ELF-1 (cell line): Measurements from ENCODE around the gene GP1BB.
"Not testable (repeated sequence)": the region's sequence is repeated elsewhere in the genome, so short reads cannot be mapped to it uniquely, and the experiment has no call there.

ENCODE experiments used
- DNase-seq: peaks from one replicate; pipeline ENCODE4 v3.0.0-alpha.2; 2016; ENCODE audit warnings: low read depth, low spot score

Gene GP1BB

DNA sequence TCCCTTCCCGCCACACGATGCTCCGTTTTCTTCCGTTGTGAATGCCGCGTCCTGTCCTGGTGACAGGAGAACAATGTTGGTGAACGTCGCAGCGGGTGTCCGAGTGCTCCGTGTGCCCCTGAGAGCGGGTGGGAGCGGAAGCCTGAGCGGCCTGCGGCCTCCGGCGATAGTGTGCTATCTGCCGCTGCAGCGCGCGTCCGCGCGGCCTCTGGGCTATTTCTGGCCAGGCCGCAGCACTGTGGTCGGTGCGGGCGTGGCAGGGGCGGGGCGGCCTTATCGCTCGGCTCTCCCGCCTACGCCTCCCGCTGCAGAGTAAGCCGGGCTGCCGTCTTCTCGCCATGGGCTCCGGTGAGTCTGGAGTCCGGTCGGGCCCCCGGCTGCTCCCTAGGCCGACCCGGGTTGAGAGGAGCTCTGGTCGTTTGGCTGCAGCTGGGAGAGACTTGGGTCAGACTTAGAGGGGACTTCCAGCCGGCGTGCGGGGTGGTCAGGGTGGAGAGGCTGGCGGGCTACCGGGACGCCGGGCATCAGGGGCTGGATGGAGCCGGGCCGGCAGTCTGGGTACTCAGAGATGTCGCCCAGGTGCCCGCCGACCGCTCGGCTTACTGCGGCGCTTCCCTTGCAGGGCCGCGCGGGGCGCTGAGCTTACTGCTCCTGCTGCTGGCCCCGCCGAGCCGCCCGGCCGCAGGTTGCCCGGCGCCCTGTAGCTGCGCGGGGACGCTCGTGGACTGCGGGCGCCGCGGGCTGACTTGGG is at the start of gene GP1BB:
Gene GP1BB, plus strand, starts transcription at position 308 of the 751 bp plus-strand sequence. Its CDS starts 31 bp downstream, at position 339.
- peak; percentile 69 for DNase-seq

DNA sequence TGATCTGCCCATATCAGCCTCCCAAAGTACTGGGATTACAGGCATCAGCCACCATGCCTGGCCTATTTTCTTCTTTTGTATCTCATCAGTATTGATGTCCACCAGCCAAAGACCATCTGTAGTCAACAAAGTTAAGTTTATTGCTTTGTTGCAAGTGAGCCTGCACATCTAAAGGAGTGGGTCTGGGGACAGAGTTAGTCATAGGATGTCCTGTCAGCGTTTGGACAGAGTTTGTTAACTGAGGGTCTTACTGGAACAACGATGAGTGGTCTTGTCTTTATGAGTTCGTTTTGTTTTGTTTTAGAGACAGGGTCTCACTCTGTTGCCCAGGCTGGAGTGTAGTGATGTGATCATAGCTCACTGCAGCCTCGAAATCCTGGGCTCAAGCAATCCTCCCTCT is 49.7 kb upstream of the GP1BB start:
- no peak for DNase-seq

DNA sequence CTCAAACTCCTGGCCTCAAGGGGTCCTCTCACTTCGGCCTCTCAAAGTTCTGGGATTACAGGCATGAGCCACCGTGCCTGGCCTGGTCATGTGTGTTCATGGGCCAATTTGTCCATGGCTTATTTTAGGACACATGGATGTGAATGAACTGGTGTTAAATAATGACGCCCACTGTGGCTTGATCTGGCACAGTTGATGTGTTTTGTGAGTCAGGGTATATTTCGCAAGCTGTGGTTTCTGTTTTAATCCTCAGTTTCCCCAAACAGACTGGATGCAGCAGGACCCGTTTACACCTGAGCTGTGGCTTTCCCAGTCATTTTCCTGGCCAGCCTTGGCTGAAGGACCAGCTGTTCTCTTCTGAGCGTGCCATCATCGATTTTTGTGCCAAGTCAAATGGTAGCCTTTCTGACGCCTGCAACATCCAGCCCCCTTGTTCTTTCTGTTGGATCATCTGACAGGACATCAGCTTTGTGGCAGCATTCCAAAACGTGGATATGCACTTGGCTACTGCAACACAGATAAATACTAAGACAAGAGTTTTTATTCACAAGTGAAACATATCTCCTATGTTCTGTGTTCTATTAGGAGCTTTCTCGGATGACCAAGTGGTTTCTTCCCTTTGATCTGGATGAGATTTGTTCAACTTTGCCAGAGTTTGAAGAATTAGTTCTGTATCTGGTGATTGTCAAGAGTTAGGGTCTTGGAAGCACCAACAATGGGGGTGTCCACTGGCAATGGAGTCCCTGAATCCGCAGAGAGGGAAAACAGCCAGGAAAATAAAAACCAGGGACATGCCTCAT is 49.0 kb upstream of the GP1BB start:
- no peak for DNase-seq

- DNase-seq, result no peak
Observed at GRCh38 chr22:19674929-19675253, 48.4 kb upstream of the GP1BB start.

GRCh38 chr22:19675428-19675827 is 47.9 kb upstream of the GP1BB start:
- DNase-seq, result no peak

GRCh38 chr22:19676437-19676836 is 46.9 kb upstream of the GP1BB start:
- not testable (repeated sequence) for DNase-seq

DNA sequence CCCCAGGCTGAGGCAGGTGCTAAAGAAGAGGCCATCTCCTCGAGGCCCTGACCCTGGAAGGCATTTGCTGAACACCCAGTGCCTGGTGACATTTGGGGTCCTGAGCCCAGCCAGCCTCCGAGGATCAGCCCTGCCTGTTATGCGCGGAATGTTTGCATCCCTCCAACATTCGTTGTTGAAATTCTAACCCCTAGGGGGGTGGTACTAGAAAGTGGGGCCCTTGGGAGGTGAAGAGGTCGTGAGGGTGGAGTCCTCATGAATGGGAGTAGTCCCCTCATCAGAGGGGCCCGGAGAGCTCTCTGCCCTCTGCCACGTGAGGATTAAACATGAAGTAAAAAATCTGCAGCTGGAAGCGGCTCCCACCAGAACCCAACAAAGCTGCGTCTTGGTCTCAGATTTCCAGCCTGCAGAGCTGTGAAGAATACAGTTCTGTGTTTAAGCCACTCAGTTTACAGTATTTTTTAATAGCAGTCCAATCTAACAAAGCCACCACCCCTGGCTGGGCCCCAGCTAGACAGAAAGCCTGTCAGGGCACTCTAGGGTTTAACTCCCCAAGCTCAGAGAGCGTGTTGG is 44.3 kb upstream of the GP1BB start:
- peak; percentile 22 for DNase-seq

DNA sequence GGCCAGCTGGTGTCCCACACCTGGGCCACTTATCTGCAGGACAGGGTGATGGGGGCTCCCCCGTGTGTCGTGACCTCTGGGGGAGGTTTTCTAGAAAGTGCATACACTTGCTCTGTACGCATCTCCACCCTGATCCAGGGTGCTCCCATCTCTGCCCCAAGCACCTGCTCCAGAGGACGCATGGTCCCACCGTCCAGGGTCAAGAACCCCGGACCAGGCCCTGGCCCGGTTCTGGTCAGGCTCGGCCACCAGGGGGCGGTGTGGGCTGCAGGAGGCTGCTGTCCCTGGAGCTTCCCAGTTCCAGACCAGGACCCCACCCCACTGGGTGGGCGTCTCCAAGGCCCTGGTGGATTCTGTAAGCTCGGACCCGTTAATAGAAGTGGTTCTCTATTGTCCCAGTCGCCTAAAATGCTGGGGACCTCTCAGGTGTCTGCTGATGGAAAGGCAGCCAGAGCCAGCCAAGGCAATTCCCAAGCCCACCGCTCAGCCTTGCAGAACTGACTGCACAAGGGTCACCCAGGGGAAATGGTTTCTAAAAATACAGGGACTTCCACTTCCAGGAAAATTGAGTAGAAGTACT is 43.7 kb upstream of the GP1BB start:
- DNase-seq, result peak; percentile 69

DNA sequence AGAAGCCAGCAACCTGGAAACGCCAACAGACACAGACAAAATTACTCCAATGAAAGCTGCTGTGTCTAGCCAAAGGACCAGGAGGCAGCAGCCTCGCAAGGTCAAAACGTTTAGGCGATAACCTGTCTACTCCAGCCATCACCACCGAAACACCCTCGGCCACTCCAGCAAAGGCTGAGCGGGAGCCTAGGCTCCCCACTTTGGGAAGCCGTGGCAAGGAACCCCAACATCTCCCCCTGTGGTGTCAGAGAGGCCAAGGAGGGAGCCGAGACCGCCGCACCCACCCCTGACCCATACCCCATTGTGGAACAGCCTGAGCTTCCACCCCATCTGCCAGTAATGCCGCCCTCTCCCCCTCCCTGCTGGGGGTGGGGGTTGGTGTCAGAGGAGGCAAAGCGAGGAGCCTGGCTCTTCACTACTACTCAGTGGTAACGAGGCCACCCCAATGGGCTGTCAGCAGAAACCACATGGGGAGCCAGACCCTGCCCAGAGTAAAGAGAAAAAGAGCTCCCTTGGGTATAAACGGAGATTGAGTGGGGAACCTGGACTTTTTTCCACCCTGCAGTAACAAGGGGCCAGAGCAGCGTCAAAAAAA is 43.0 kb upstream of the GP1BB start:
- no peak for DNase-seq

DNA sequence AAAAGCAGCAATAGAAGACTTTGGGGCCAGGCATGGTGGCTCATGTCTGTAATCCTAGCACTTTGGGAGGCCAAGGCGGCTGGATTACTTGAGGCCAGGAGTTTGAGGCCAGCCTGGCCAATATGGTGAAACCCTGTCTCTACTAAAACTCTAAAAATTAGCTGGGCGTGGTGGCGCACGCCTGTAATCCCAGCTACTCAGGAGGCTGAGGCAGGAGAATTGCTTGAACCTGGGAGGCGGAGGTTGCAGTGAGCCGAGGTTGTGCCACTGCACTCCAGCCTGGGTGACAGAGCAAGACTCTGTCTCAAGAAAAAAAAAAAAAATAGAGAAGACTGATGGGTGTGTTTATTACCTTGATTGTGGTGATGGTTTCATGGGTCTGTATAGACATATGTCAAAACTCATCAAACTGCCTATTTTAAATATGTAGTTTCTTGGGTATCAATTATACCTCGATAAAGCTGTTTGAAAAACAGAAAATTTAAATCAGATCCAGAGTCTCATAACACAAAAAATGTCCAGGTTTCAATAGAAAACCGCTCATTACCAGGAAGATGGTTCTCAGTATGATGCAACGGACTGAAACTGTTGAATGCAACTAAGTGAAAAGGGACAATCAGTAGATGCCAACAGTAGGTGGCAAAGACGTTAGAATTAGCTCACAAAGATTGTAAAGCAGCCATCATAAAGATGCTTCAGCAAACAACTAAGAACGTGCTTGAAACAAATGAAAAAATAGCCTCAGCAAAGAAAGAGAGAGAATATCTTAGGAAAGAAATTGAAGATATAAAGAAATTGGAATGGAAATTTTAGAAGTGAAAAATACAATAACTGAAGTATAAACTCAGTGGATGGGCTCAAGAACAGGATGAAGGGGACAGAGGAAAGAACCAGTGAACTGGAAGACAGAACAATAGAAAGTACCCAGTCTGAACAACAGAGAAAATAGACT is 42.2 kb upstream of the GP1BB start:
- DNase-seq, result no peak

GRCh38 chr22:19681863-19682245 is 41.5 kb upstream of the GP1BB start:
- no peak for DNase-seq

DNA sequence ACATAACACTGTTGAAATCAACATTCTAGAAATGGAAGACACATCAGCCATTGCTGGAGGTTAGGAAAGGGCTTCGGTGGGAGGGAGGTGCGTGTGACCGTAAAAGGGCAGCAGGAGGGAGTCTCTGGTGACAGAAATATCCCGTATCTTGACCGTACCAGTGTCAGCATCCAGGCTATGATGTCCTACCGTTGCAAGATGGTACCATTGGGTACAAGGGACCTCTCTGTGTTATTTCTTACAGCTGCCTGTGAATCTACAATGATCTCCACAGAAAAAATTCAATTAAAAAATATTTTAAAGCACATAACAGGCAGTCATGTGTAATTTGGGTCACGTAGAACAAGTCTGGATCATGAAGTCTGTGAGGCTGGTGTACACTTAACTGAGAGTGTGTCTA is 36.4 kb upstream of the GP1BB start:
- no peak for DNase-seq

GRCh38 chr22:19687561-19688300 is 35.6 kb upstream of the GP1BB start:
- no peak for DNase-seq

DNA sequence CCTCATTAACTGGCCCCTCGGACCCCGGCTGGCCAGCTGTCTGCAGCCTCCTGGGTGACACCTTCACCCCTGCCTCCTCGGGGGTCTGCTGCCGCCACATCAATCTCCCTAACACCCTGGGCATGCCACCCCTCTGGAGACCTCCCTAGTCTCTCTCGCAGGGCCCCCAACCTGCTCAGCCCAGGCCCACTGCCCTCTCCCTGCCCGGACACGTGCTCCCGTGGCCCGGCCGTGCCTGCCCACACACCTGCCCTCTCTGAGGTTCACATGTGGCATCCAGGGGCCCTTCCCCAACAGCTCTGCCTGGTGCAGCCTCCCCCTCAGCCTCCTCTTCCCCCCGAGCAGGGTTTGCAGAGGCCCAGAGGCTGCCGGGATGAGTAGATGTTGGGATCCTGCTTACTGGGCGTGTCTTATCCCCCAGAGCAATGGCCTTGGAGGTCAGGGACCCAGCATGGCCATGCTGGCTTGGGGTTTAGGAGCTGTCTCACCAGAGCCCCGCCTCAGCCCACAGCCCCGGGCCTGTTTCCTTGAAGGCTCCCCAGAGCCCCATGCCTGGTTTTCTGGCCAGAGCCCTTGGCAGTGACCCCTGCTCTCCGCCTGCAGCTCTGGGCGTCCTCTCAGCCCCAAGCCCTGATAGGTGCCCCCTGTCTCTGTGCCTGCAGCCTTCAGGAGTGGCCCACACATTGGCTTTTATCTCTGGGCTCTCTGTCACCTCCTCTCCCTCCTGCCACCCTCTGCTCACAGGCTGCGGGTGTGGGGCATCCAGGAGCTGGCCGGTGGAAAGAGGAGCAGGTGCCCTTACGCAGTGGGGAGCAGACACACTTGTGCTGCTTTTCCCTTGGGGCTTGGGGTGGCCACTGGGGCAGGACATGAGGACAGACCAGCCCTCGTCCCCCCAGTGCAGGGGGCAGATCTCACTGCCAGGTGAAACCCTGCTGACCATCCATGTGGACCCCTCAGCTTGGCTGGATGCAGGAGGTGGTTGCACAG is 34.7 kb upstream of the GP1BB start:
- DNase-seq, result no peak

DNA sequence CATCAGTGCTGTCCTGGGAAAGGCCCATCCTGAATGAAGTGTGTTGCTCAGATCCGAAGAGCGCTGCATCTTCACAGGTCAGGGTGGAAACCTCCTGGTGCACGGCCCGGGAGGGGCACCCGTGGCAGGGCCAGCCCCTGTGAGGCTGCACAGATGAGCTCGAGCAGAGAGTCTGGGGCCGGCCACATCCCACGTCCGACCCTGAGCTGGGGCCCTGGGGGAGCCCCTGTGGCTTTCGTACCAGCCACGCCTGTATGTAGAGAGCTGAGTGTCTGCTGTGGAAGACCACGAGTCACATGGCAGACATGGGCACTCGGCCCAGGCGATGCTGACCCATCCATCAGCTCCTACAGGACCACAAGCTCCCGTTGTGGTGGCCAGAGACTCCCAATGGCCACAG is 33.9 kb upstream of the GP1BB start:
- no peak for DNase-seq

DNA sequence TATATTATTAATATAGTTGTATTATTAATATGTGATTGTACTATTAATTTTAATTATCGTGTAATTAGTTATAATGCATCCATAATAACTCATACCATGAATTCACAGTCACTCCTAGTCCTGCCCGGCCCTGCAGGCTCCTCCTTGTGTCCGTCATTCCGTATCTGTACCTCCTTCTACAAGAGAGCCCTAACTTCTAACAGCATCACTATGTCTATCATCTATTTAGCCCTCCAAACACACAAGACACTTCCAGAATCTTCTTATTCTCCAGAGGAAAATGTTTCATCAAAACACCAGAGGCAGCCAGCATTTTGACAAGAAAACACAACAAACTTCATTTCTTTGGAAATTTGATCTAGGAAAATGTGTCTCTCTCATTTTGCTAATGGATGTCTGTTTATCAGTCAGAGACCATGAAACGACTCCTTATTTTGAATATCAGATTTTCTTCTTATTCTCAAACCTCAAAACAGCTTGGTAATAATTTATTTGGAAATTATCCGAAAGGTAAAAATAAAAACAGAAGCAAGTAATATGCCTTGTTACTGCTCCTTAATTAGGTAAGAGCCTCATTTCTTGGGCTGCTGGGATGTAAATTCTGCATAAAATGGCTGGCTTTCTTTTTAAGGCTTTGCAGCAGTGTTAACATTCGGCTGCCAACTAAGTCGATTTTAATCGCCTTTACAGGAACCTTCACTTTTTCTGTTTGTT is 32.2 kb upstream of the GP1BB start:
- DNase-seq, result no peak

- peak; percentile 89 for DNase-seq
Observed at GRCh38 chr22:19691721-19692341, 31.5 kb upstream of the GP1BB start.

DNA sequence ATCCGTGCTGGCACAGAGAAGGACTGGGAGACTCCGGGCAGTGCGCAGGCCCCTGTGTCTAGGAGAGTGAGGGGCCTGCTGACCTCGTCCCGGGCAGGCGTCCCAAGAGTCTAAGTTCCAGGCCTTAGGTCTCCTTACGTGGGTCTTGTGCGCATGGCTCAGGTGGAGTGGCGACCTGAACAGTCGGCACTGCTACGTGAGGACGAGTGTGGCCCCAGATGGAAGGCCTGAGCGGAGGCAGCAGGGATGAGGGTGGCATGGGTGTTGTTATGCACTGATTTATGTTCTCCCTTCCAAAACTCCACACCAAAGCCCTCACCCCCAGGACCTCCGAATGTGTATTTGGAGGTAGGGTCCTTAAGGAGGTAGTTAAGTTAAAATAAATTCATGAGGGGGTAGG is 29.8 kb upstream of the GP1BB start:
- no peak for DNase-seq
